HCEC 1CT (cell line): ENCODE measurements around the gene HELZ.
"Not testable (repeated sequence)": the region's sequence is repeated elsewhere in the genome, so short reads cannot be mapped to it uniquely, and the experiment has no call there.

Experiments
- DNase-seq: peaks from one replicate; pipeline ENCODE4 v3.0.0-alpha.2; 2017

Gene HELZ

GRCh38 chr17:67227488-67227887 lies 17.5 kb downstream of the HELZ start:
- DNase-seq, result no peak

DNA sequence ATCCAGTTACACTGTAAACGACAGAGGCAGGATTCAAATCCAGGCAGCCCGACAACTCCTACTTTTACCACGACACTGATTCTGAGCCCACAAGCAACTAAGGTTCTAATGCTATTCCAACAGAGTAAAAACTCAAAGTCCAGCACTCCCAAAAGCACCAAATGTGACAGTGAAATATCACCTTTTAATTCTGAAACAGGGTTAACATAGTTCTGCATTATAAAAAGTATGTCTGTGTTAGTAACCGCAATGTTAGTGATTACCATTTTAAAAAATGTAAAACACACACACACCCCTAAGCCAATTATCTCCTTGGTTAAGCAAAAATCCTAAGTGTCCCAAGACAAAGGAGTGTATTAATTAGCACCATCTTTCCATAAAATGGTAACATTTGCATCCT lies 19.7 kb downstream of the HELZ start:
- no peak for DNase-seq

DNA sequence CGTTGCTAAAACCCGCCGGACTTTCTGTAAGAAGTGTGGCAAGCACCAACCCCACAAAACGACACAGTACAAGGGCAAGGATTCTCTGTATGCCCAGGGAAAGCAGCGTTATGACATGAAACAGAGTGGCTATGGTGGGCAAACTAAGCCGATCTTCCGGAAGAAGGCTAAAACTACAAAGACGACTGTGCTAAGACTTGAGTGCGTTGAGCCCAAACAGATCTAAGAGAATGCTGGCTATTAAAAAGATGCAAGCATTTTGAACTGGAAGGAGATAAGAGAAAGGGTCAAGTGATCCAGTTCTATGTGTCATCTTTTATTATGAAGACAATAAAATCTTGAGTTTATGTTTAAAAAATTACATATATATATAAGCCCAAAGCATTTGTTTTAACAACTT lies 20.3 kb downstream of the HELZ start:
- DNase-seq, result no peak

DNA sequence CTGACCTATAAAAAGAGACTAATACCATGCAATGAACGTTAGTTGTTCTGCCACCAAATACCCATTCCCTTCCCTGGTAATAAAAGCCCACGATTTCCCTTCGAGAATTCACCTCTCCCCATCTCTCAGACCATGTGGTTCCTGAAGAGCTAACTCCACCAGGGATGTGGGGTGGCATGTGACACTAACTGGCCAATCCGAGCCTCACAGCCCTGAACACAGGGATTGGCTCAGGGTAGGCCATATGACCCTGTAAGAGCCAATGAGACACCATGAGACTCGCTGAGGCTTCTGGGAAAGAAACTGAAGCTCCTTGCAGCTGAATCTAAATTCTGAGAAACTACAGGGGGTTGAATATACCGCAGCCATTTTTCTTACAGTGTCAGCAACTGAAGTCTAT lies 21.1 kb downstream of the HELZ start:
- DNase-seq, result no peak

DNA sequence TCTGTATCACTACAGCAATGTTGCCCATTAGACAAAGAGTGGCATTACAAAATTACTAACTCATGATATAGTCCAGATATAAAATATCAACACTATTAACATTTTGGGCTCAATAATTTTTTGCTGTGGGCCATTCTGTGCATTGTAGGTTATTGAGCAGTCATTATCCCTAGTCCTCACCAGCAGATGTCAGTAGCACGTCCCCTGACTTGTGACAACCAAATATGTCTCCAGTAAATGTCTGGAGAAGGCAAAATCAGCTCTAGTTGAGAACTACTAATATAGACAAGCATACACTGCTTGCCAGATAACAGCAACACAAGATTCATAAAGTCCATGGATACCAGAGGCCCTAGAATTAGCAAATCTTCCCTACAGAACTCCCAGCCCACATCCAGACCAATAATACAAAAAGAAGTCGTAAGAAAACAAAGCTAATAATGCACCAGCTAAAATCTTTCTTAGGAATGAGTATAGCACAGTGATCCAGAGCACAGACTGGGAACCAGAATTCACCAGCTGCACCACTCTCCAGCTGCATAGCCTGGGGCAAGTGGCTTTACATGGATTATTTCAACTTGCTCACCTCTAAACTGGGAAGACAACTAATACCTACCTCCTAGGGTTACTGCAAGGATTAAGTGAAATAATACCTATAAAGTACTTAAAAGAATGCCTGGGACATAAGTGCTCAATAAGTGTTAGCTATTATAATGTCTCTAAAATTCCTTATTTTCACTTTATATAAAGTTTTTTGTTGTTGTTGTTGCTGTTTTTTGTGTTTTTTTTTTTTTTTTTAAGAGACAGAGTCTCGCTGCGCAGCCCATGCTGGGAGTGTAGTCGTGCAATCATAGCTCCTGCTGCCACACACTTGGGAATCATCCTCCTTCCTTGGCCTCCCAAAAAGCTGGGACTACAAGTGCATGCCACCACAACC lies 23.7 kb downstream of the HELZ start:
- DNase-seq, result peak; percentile 47

DNA sequence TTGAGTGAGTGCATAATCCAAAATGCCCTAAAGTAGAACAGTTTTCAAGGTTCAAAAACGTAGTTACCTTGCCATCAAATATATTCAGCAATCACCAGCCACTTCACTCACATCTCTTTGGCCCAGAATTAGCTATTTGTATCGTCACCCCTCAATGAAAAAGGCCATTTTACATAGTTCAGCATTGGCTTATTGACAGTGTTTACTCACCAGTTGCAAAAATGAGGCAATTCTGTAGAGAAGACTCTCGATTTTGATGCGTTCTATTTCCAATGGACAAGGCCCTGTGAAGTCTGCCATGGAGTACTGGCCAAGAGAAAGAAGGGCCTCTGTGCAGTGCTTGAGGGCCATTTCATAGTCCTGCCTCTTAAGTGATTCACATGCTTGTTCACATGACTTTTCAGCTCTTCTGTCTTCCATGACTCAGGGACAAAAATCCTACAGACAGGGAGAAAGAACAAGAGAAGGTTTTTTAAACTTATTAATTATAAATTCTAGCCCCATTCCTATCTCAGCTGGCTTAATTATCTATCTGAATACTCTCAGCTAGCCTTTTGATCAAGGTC lies 26.5 kb downstream of the HELZ start:
- peak; percentile 61 for DNase-seq

DNA sequence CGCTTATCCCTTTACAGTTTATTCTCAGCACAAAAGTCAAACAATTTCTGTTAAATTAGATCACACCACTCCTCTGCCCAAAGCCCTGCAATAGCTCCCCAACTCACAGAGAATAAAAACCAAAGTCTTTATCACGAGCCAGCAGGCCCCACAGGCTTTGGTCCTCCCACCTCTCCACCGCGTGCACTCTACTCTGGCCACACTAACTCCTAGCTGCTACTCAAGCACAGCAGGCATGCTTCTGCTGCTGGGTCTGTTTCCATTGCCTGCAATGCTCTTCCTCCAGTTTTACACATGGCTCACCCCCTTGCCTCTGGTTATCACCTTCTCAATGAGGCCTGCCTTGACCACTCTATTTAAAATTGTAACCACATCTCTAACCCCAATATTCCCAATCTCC lies 27.6 kb downstream of the HELZ start:
- no peak for DNase-seq

DNA sequence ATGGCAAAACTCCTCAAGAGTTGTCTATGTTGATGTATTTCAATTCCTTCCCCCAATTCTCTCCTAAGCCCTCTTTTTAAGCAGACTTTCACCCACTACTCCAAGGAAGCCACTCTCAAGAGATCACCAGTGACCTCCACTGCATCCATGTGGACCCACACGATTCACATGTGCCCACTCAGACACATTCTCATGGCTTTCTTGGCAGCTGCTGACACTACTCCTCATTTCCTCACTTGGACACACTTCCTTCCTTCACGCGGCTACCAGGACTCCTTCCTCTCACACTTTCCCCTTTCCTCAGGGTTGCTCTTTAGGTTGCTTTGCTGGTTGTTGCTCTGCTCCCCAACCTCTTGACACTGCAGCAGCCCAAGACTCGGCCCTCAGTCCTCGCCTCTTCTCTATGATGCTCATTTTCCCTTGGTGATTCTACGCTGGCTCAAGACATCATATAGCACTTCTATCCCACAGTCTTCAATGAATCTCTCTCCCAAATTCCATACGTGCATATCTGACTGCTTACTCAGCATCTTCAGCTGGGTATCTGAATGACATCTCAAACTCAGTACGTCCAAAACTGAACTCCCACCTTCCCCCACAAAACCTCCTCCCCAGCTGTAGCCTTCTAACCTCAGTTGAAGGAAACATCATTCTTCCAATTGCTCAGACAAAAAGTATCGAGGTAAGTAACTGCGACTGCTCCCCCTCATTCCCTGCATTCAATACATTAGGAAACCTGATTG lies 28.2 kb downstream of the HELZ start:
- no peak for DNase-seq

DNA sequence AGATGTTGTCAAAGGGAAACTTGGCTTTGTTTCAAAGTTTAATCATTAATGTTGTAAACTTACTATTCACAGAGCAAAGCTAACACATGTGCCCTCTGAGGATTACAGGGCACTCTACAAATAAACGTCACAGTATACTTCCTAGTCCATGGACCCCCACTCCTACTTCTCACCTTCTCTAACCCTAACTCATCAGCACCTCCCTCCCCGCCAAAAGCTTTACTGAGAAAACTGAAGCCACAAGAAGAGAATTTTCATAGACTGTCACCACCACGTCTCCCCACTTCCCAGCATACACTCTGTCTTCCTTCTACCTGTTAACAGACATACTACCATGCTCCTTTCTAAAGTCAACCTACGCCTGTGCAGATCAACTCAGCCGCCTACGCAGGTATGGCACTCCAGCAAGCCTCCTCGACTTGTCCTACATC lies 29.0 kb downstream of the HELZ start:
- no peak for DNase-seq

DNA sequence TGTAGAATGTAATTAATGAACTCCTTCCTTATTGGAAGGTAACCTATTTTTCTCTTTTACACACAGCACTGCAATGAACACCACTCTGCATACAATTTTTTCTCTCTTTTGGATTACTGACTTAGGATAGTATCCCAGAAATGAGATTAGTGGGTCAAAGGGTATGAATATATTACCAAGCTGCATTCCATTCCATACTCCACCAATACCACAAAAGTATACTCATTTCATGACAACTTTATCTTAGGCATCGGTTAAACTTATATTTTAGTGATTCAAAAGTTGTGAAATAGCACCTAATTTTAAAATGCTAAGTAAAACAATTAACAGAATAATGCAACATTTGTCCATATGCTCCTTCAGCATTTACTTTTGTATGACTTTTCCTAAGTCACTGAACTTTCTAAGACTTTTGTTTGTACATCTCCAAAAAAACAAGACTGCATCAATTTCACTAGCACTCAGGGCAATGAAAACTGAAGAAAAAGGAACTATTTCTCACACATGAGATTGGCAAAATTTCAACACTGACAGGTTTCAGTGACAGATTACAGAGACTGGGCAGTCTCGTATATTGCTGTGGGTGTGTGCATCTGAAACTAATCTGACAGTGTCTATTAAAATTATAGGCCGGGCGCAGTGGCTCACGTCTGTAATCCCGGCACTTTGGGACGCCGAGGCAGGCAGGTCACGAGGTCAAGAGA lies 32.1 kb downstream of the HELZ start:
- peak; percentile 77 for DNase-seq

DNA sequence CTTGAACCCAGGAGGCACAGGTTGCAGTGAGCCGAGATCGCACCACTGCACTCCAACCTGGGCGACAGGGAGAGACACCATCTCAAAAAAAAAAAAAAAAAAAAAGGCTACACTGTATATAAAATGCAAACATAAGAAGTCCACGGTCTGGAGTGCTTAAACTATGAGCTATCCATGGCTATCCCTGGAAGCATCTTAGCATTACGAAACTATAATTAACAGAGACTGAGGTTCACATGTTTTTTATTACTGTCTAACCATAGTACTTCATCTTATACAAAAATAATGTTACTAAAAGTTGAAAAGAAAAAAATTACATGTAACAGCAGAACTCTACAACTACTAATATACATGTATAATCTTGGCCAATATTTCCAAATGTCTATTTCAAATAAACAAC lies 32.8 kb downstream of the HELZ start:
- peak; percentile 14 for DNase-seq

DNA sequence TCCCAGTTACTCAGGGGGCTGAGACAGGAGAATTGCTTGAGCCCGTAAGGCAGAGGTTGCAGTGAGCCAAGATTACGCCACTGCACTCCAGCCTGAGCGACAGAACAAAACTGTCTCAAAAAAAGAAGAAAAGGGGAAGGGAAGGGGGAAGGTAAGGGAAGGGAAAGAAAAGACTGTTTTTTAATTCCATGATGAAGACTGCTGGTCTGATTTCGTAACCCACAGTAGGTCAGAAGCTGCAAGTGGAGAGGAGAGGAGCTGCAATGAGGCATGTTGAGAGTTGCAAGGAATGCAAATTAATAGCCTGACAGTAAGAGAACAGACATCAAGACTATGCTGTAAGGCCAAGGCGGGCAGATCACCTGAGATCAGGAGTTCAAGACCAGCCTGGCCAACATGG lies 33.3 kb downstream of the HELZ start:
- peak; percentile 65 for DNase-seq

GRCh38 chr17:67210915-67211314 lies 34.1 kb downstream of the HELZ start:
- DNase-seq, result no peak

GRCh38 chr17:67208232-67208631 lies 36.8 kb downstream of the HELZ start:
- DNase-seq, result no peak

GRCh38 chr17:67203818-67204217 lies 41.2 kb downstream of the HELZ start:
- no peak for DNase-seq

GRCh38 chr17:67202503-67202902 lies 42.5 kb downstream of the HELZ start:
- no peak for DNase-seq

GRCh38 chr17:67200727-67201301 lies 44.2 kb downstream of the HELZ start:
- DNase-seq, result peak; percentile 34

GRCh38 chr17:67198131-67198530 lies 46.9 kb downstream of the HELZ start:
- DNase-seq, result no peak

- not testable (repeated sequence) for DNase-seq
Measured at GRCh38 chr17:67197023-67197422, 48.0 kb downstream of the HELZ start.

- no peak for DNase-seq
Measured at GRCh38 chr17:67196422-67196821, 48.6 kb downstream of the HELZ start.

DNA sequence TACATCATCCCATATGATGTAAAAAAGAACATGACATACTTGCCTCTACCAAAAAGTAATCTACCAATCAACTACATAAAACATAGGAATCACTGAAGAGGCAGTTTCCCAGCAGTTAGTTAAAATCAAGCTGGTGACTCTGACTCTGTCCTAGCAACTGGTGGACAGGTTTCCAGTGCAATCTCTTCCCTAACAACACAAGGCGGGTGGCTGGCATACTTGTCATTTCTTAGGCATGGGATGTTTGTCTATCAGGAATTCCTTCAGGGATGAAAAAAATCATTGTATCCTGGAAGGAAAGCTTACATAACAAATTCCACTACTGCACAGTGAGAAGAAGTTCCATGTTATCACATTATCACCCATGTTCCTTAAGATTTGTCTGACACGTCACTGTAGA lies 50.9 kb downstream of the HELZ start:
- DNase-seq, result peak; percentile 17

GRCh38 chr17:67187927-67188326 lies 57.1 kb downstream of the HELZ start:
- no peak for DNase-seq

DNA sequence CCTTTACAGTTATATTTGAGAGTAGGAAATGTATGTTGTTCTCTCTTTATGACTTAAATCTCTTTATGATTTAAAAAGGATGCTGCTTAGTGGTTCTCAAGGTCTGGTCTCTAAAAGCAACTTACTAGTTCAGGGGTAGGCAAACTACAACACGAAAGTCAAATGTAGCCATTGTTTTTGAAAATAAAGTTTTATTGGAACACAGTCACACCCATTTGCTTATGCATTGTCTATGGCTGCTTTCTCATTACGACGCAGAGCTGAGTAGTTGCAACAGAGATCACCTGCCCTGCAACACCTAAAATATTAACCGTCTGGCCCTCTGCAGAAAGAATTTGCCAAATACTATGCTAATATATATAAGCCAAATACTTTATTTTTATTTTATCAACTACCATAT lies 58.2 kb downstream of the HELZ start:
- no peak for DNase-seq
